KOPT-K1 (cell line): ENCODE results near the gene KCNK3.
"Not testable (repeated sequence)": the region's sequence is repeated elsewhere in the genome, so short reads cannot be mapped to it uniquely, and the experiment has no call there.

ENCODE experiments used
- H3K27ac ChIP-seq: fragments of 200-600 bp; sonication (generic); 2 replicates; pipeline ENCODE4 v1.5.1; 2016; ENCODE audit warnings: antibody characterized with exemption, mild to moderate bottlenecking, low read depth, low read length; ENCODE audit not compliant: poor library complexity, severe bottlenecking
- H3K36me3 ChIP-seq: fragments of 200-600 bp; sonication (generic); 2 replicates; pipeline ENCODE4 v1.5.1; 2017; ENCODE audit warnings: antibody characterized with exemption, mild to moderate bottlenecking, low read length, moderate library complexity; ENCODE audit not compliant: insufficient read depth
- H3K9me3 ChIP-seq: fragments of 200-600 bp; sonication (generic); 2 replicates; pipeline ENCODE4 v1.5.1; 2017; ENCODE audit warnings: antibody characterized with exemption, low read length, mild to moderate bottlenecking; ENCODE audit not compliant: insufficient read depth, poor library complexity, severe bottlenecking

KCNK3 gene

GRCh38 chr2:26735883-26736588 lies 43.5 kb downstream of the KCNK3 start:
- no peaks in the 10 kb centered on the region for H3K9me3 ChIP-seq
- no peaks in the 10 kb centered on the region for H3K36me3 ChIP-seq
- H3K27ac ChIP-seq, result no peak overlapping the region

- no peaks in the 10 kb centered on the region for H3K9me3 ChIP-seq
- no peak overlapping the region for H3K27ac ChIP-seq
- H3K36me3 ChIP-seq, result no peaks in the 10 kb centered on the region
Observed at GRCh38 chr2:26737221-26737620, 44.7 kb downstream of the KCNK3 start.

- no peaks in the 10 kb centered on the region for H3K9me3 ChIP-seq
- no peak overlapping the region for H3K27ac ChIP-seq
- H3K36me3 ChIP-seq, result no peaks in the 10 kb centered on the region
Observed at GRCh38 chr2:26738481-26738880, 46.0 kb downstream of the KCNK3 start.

- H3K27ac ChIP-seq, result no peak overlapping the region
- no peaks in the 10 kb centered on the region for H3K36me3 ChIP-seq
- H3K9me3 ChIP-seq, result no peaks in the 10 kb centered on the region
Observed at GRCh38 chr2:26739514-26739913, 47.0 kb downstream of the KCNK3 start.

- no peak overlapping the region for H3K27ac ChIP-seq
- no peaks in the 10 kb centered on the region for H3K36me3 ChIP-seq
- H3K9me3 ChIP-seq, result no peaks in the 10 kb centered on the region
Observed at GRCh38 chr2:26740346-26740745, 47.8 kb downstream of the KCNK3 start.

GRCh38 chr2:26740890-26741302 lies 48.4 kb downstream of the KCNK3 start:
- no peaks in the 10 kb centered on the region for H3K9me3 ChIP-seq
- H3K27ac ChIP-seq, result no peak overlapping the region
- no peaks in the 10 kb centered on the region for H3K36me3 ChIP-seq

GRCh38 chr2:26742048-26742770 lies 49.7 kb downstream of the KCNK3 start:
- Histone ChIP-seq H3K9me3 (no peaks in the 10 kb centered on the region), H3K36me3 (no peaks in the 10 kb centered on the region), H3K27ac (no peak overlapping the region)

- Histone ChIP-seq H3K36me3 (no peaks in the 10 kb centered on the region), H3K9me3 (no peaks in the 10 kb centered on the region), H3K27ac (no peak overlapping the region)
Observed at GRCh38 chr2:26743852-26744251, 51.3 kb downstream of the KCNK3 start.

GRCh38 chr2:26744953-26745352 lies 52.4 kb downstream of the KCNK3 start:
- no peaks in the 10 kb centered on the region for H3K36me3 ChIP-seq
- H3K9me3 ChIP-seq, result no peaks in the 10 kb centered on the region
- no peak overlapping the region for H3K27ac ChIP-seq

- H3K27ac ChIP-seq, result no peak overlapping the region
Observed at GRCh38 chr2:26745609-26746327, 53.2 kb downstream of the KCNK3 start.

GRCh38 chr2:26746934-26747333 lies 54.4 kb downstream of the KCNK3 start:
- H3K36me3 ChIP-seq, result no peaks in the 10 kb centered on the region
- H3K27ac ChIP-seq, result no peak overlapping the region
- no peaks in the 10 kb centered on the region for H3K9me3 ChIP-seq

More at GRCh38 chr2:26745609-26746327, 53.2 kb downstream of the KCNK3 start:
- H3K9me3 ChIP-seq, result no peaks in the 10 kb centered on the region
- no peaks in the 10 kb centered on the region for H3K36me3 ChIP-seq

GRCh38 chr2:26749787-26750420 lies 57.4 kb downstream of the KCNK3 start:
- H3K27ac ChIP-seq, H3K9me3 ChIP-seq, H3K36me3 ChIP-seq: not testable (repeated sequence)

- not testable (repeated sequence) for H3K36me3 ChIP-seq, H3K9me3 ChIP-seq, H3K27ac ChIP-seq
Observed at GRCh38 chr2:26750467-26750866, 57.9 kb downstream of the KCNK3 start.

GRCh38 chr2:26752656-26753055 lies 60.1 kb downstream of the KCNK3 start:
- Histone ChIP-seq H3K27ac (no peak overlapping the region), H3K36me3 (no peaks in the 10 kb centered on the region), H3K9me3 (no peaks in the 10 kb centered on the region)

GRCh38 chr2:26754539-26754938 lies 62.0 kb downstream of the KCNK3 start:
- H3K36me3 ChIP-seq, result no peaks in the 10 kb centered on the region
- no peaks in the 10 kb centered on the region for H3K9me3 ChIP-seq
- no peak overlapping the region for H3K27ac ChIP-seq
